BLaER1 treated with 17β-estradiol and CSF1 and Interleukin-3, amounts not matched to agents 10 nM and 100 nM (cell line): ENCODE results near the gene SSR3.
A peak's percentile ranks its signal among the peaks of the same experiment; 100 is the strongest.

Experiments
- H3K27ac ChIP-seq, 11 experiments: shearing (Covaris generic); formaldehyde crosslinking; 2 replicates each; pipeline ENCODE4 v1.8.1; 2022
- H3K27me3 ChIP-seq, 11 experiments: shearing (Covaris generic); formaldehyde crosslinking; 2 replicates each; pipeline ENCODE4 v1.8.1; 2022
- H3K36me3 ChIP-seq, 11 experiments: shearing (Covaris generic); formaldehyde crosslinking; 2 replicates each; pipeline ENCODE4 v1.8.1; 2022
- H3K4me1 ChIP-seq, 10 experiments: shearing (Covaris generic); formaldehyde crosslinking; 2 replicates each; pipeline ENCODE4 v1.8.1; 2022
- H3K4me2 ChIP-seq, 11 experiments: shearing (Covaris generic); formaldehyde crosslinking; 2 replicates each; pipeline ENCODE4 v1.8.1; 2022
- H3K4me3 ChIP-seq, 10 experiments: shearing (Covaris generic); formaldehyde crosslinking; 2 replicates each; pipeline ENCODE4 v1.8.1; 2022
- H3K9ac ChIP-seq, 11 experiments: shearing (Covaris generic); formaldehyde crosslinking; 2 replicates each; pipeline ENCODE4 v1.8.1; 2022
- H3K9me3 ChIP-seq, 11 experiments: shearing (Covaris generic); formaldehyde crosslinking; replicated peaks in 1 of 11; 2 replicates each; pipeline ENCODE4 v1.8.1; 2022
- H4K20me1 ChIP-seq, 11 experiments: shearing (Covaris generic); formaldehyde crosslinking; 2 replicates each; pipeline ENCODE4 v1.8.1; 2022
- Cebpa-rat ChIP-seq, 11 experiments: shearing (Covaris generic); IDR thresholded peaks; 2 replicates each; pipeline ENCODE4 v1.8.1; 2022

SSR3 gene

GRCh38 chr3:156561533-156561932 lies 6.6 kb upstream of the SSR3 start:
- Histone ChIP-seq H3K9ac (no peak overlapping the region), H3K27me3 (no peaks in the 10 kb centered on the region), H3K4me1 (peaks cover 0 to 8% (median 0%) of the 10 kb centered on the region in 10 experiments; a peak in 6 of 20 replicates), H3K4me3 (no peak overlapping the region), H4K20me1 (no peaks in the 10 kb centered on the region), H3K4me2 (peak overlapping the region in 4 of 11 experiments; percentile 8 to 34 (median 13); a peak in 5 of 22 replicates), H3K36me3 (no peaks in the 10 kb centered on the region), H3K27ac (no peak overlapping the region), H3K9me3 (peaks cover 0 to 1% (median 0%) of the 10 kb centered on the region in 11 experiments; a peak in 4 of 22 replicates)
- TF ChIP-seq Cebpa-rat (IDR thresholded peaks at IDR 0.05): no peak

DNA sequence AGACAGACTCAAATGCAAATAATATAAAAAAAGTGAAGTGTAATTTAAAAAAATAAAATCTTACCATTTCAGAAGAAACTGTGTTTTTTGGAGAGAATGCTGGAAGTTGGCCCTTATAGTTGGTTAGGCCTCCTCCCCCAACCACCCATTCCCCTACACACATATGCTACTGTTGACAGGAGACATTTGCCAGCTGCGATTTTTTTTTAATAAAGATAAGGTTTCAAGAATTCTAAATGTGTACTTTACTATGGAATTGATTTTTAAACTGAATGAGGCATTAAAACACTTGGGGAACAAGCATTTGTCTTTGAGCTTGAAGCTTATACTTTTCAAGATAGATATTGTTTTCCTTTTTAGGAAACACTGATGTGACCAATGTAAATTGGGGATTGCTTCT lies 4.4 kb upstream of the SSR3 start:
- Histone ChIP-seq H3K9me3 (no peaks in the 10 kb centered on the region), H3K36me3 (no peaks in the 10 kb centered on the region), H3K27ac (no peak overlapping the region), H3K4me1 (peaks cover 0 to 8% (median 2%) of the 10 kb centered on the region in 10 experiments; a peak in 6 of 20 replicates), H3K4me2 (no peak overlapping the region), H4K20me1 (no peaks in the 10 kb centered on the region), H3K27me3 (no peaks in the 10 kb centered on the region), H3K9ac (no peak overlapping the region), H3K4me3 (no peak overlapping the region)
- TF ChIP-seq Cebpa-rat (IDR thresholded peaks at IDR 0.05): no peak

DNA sequence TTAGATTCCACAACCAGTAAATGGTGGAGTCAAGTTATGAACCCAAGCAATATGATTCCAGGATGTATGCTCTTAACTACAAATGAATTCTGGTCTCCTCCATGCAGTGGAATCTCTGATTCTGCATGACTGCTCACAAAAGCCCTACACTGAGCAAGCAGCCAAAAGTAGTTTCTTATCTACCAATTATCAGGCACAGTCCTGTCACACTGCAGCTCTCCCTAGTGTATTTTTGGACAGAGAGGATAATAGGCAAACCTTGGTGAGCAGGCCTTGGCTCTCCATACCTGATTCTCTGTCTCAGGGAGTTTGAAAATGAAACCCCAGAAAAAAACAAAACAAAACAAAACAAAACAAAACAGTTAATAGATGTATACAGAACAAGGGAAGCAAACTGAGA lies 3.5 kb upstream of the SSR3 start:
- H3K4me1 ChIP-seq: peaks cover 5 to 13% (median 9%) of the 10 kb centered on the region in 10 experiments; a peak in 18 of 20 replicates
- H3K27ac ChIP-seq: no peak overlapping the region
- H3K4me3 ChIP-seq: no peak overlapping the region
- H3K36me3 ChIP-seq: peaks cover 0 to 4% (median 0%) of the 10 kb centered on the region in 11 experiments; a peak in 1 of 22 replicates
- H3K9ac ChIP-seq: no peak overlapping the region
- H4K20me1 ChIP-seq: peaks cover 0 to 4% (median 0%) of the 10 kb centered on the region in 11 experiments; a peak in 3 of 22 replicates
- H3K9me3 ChIP-seq: no peaks in the 10 kb centered on the region
- H3K27me3 ChIP-seq: no peaks in the 10 kb centered on the region
- H3K4me2 ChIP-seq: no peak overlapping the region
- TF ChIP-seq Cebpa-rat (IDR thresholded peaks at IDR 0.05): no peak

DNA sequence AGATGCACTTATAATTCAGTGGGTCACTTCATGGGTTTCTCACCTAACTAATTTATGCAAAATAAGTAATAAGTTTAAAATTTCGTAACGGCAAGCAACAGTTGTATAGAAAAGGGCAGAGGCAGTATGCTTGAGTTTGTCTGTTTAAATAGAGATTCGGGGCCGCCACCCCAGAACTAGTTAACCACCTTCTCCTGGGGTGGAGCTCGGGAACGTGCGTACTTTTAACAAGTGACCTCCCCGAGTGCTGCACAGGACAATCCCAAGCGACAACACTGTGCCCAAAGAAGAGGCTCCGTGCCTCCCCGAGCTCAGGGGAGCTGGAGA lies 439 bp downstream of the SSR3 start:
- Histone ChIP-seq H3K27ac (peak overlapping the region; percentile 63 to 88 (median 83)), H3K4me1 (peaks cover 18 to 48% (median 25%) of the 10 kb centered on the region in 10 experiments)
- TF ChIP-seq Cebpa-rat (IDR thresholded peaks at IDR 0.05): no peak

GRCh38 chr3:156553705-156554356 lies 1.1 kb downstream of the SSR3 start:
- H3K4me1 ChIP-seq: peaks cover 18 to 48% (median 25%) of the 10 kb centered on the region in 10 experiments
- no peaks in the 10 kb centered on the region for H3K9me3 ChIP-seq
- H3K27me3 ChIP-seq: no peaks in the 10 kb centered on the region
- peak overlapping the region; percentile 77 to 98 (median 84) for H3K4me3 ChIP-seq
- peak overlapping the region; percentile 63 to 88 (median 83); a peak in 21 of 22 replicates for H3K27ac ChIP-seq
- peak overlapping the region; percentile 76 to 97 (median 87) for H3K4me2 ChIP-seq
- peak overlapping the region; percentile 84 to 92 (median 89) for H3K9ac ChIP-seq
- peaks cover 42 to 49% (median 45%) of the 10 kb centered on the region in 11 experiments for H3K36me3 ChIP-seq
- TF ChIP-seq Cebpa-rat (IDR thresholded peaks at IDR 0.05): no peak
- peaks cover 0 to 47% (median 21%) of the 10 kb centered on the region in 11 experiments; a peak in 12 of 22 replicates for H4K20me1 ChIP-seq

More for the DNA sequence above, 439 bp downstream of the SSR3 start:
- peak overlapping the region; percentile 84 to 92 (median 89) for H3K9ac ChIP-seq
- H3K36me3 ChIP-seq: peaks cover 36 to 42% (median 38%) of the 10 kb centered on the region in 11 experiments
- peak overlapping the region; percentile 76 to 97 (median 87) for H3K4me2 ChIP-seq
- peaks cover 0 to 40% (median 16%) of the 10 kb centered on the region in 11 experiments; a peak in 12 of 22 replicates for H4K20me1 ChIP-seq
- H3K4me3 ChIP-seq: peak overlapping the region; percentile 77 to 98 (median 84)
- H3K9me3 ChIP-seq: no peaks in the 10 kb centered on the region
- H3K27me3 ChIP-seq: no peaks in the 10 kb centered on the region

DNA sequence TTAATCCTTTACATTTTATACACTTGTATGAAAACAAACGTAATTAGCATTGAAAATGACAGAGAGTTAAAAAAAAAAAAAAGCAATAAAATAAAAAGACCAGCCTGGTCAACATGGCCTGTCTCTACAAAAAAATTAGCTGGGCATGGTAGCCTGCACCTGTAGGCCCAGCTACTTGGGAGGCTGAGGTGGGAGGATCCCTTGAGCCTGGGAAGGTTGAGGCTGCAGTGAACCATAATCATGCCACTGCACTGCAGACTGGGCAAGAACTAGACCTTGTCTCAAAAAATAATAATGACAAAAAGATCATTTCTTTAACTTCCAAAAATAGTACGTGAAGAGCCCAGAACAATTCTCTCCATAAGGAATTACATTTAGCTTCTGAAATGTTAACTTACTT lies 1.9 kb downstream of the SSR3 start:
- Histone ChIP-seq H3K27me3 (no peaks in the 10 kb centered on the region), H3K9ac (peak overlapping the region in 7 of 11 experiments; percentile 6 to 90 (median 89); a peak in 9 of 22 replicates), H3K4me2 (peak overlapping the region; percentile 76 to 97 (median 87)), H4K20me1 (peaks cover 0 to 53% (median 22%) of the 10 kb centered on the region in 11 experiments; a peak in 12 of 22 replicates), H3K9me3 (no peaks in the 10 kb centered on the region), H3K36me3 (peaks cover 51 to 57% (median 53%) of the 10 kb centered on the region in 11 experiments), H3K4me3 (peak overlapping the region in 9 of 10 experiments; percentile 77 to 98 (median 85); a peak in 14 of 20 replicates), H3K27ac (no peak overlapping the region), H3K4me1 (peaks cover 18 to 48% (median 25%) of the 10 kb centered on the region in 10 experiments)
- no peak for TF ChIP-seq Cebpa-rat (IDR thresholded peaks at IDR 0.05)

- peaks cover 63 to 70% (median 66%) of the 10 kb centered on the region in 11 experiments for H3K36me3 ChIP-seq
- TF ChIP-seq Cebpa-rat (IDR thresholded peaks at IDR 0.05): no peak
- H3K9me3 ChIP-seq: no peaks in the 10 kb centered on the region
- H3K4me1 ChIP-seq: peaks cover 18 to 48% (median 25%) of the 10 kb centered on the region in 10 experiments
- no peak overlapping the region for H3K4me3 ChIP-seq
- no peaks in the 10 kb centered on the region for H3K27me3 ChIP-seq
- no peak overlapping the region for H3K27ac ChIP-seq
- H3K4me2 ChIP-seq: peak overlapping the region in 7 of 11 experiments; percentile 4 to 97 (median 46); a peak in 12 of 22 replicates
- H4K20me1 ChIP-seq: peaks cover 0 to 65% (median 29%) of the 10 kb centered on the region in 11 experiments; a peak in 12 of 22 replicates
- no peak overlapping the region for H3K9ac ChIP-seq
Observed at GRCh38 chr3:156551746-156552145, 3.2 kb downstream of the SSR3 start.

- peaks cover 0 to 70% (median 31%) of the 10 kb centered on the region in 11 experiments; a peak in 13 of 22 replicates for H4K20me1 ChIP-seq
- H3K9me3 ChIP-seq: no peaks in the 10 kb centered on the region
- H3K4me1 ChIP-seq: peaks cover 18 to 48% (median 25%) of the 10 kb centered on the region in 10 experiments
- H3K9ac ChIP-seq: no peak overlapping the region
- H3K4me2 ChIP-seq: peak overlapping the region in 5 of 11 experiments; percentile 33 to 97 (median 51); a peak in 8 of 22 replicates
- no peak for TF ChIP-seq Cebpa-rat (IDR thresholded peaks at IDR 0.05)
- H3K36me3 ChIP-seq: peaks cover 68 to 74% (median 70%) of the 10 kb centered on the region in 11 experiments
- no peaks in the 10 kb centered on the region for H3K27me3 ChIP-seq
- H3K27ac ChIP-seq: no peak overlapping the region
- no peak overlapping the region for H3K4me3 ChIP-seq
Observed at GRCh38 chr3:156551261-156551660, 3.7 kb downstream of the SSR3 start.

DNA sequence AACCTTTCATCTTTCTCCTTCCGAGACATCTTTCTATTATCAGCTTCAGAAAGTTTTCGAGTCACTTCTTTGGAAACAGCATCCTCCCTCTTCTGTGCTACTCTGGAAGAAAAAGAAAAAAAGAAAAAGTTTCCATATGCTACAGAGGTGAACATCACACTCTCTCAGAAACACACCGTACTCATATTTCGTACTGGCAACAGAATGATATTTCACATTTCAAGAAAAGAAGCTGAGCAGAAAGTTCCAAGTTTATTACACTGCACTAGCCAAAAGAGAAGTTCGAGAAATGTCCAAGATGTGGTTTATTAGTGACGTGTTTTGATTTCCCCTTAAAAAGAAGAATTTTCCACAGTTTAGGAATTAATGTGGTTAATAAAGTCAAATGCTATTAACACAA lies 6.0 kb downstream of the SSR3 start:
- Histone ChIP-seq H3K4me3 (no peak overlapping the region), H3K4me1 (peaks cover 16 to 45% (median 23%) of the 10 kb centered on the region in 10 experiments), H3K36me3 (peaks cover 91 to 98% (median 94%) of the 10 kb centered on the region in 11 experiments), H4K20me1 (peaks cover 0 to 93% (median 42%) of the 10 kb centered on the region in 11 experiments; a peak in 15 of 22 replicates), H3K4me2 (no peak overlapping the region), H3K27me3 (no peaks in the 10 kb centered on the region), H3K27ac (no peak overlapping the region), H3K9ac (0 out of 22 replicates have a peak overlapping the region, but pooled peaks of 1 of the 11 experiments have one; percentile 2), H3K9me3 (no peaks in the 10 kb centered on the region)
- TF ChIP-seq Cebpa-rat (IDR thresholded peaks at IDR 0.05): no peak
